Measurements from ENCODE around the gene WFIKKN1.

The WFIKKN1 gene

DNA sequence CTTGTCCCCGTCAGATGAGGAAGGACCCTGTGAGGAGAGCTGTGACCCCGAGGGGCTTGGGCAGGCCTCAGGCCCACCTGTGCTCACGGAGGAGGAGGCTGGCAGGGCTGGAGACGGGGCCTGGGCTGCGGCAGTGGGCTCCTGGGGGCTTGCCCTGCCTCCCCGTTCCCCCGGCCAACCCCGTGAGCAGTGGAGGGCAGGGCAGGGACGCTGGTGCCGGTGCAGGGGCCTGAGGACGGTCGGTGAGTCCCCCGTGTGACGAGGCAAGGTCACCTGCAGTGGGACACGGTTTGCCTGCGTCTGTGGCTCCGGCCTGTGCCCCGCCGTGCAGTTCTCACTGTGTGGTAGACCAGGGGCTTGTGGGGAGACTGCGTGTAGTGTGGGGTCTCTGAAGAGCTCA, 28.8 kb downstream of the WFIKKN1 start:
- DNase-seq, result no peak

DNA sequence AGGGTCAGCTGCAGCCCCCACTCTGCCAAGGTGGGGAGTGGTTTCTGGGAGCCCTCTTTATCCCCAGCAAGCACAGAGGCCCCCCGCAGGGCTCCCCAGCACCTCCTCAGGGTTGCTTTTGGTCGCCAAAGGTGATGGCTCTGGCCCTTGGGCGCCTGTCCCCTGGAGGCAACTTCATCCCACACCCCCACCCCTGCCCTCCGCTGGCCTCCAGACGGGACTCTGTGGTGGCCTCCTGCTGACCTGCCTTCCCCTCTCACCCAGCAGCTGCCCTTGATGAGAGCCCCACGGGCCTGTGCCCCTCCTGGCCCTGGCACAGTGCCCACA, 29.3 kb downstream of the WFIKKN1 start:
- no peak for DNase-seq

DNA sequence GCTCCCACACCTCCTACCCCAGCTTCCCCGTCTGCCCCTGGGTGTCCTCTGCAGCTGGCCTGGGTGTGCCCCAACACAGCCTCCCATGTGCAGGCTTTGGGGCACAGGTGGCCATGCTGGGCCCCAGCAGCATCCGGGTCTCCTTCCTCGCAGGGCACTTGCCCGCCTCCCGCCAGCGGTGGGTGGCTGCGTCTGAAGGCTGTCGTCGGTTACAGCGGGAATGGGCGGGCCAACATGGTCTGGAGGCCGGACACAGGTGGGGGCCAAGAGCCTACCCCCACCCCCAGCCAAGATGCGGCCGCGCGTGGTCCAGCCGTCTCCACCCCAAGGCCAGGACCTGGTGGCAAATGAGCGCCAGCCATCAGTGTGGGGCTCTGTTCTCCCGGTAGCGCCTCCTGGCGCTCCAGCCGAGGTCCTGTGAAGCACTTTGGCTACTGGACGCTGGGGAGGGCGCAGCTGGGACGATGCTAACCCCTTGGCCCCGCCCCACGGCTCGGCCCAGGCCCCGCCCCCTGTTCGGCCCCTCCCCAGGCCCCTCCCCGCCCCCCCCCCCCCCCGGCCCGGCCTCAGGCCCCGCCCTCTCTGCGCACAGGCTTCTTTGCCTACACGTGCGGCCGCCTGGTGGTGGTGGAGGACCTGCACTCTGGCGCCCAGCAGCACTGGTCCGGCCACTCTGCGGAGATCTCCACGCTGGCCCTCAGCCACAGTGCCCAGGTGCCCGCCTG, 29.8 kb downstream of the WFIKKN1 start:
- peak; percentile 63 to 74 for DNase-seq

DNA sequence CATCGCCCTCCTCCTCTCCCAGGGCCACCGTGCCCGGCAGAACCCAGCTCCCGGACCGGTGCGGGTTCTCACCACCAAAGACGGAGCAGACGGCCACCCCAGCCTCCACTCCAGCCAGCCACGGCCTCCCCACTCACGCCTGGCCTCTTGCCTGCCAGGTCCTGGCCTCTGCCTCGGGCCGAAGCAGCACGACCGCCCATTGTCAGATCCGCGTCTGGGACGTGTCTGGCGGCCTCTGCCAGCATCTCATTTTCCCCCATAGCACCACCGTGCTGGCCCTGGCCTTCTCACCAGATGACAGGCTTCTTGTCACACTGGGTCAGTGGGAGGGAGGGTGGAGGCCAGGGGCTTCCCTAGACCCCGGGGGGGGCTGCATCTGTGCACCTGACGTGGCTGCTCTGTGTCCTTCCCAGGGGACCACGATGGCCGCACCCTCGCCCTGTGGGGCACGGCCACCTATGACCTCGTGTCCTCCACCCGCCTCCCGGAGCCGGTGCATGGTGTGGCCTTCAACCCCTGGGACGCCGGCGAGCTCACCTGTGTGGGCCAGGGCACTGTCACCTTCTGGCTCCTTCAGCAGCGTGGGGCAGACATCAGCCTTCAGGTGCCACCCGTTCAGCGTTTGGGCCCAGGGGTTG, 30.5 kb downstream of the WFIKKN1 start:
- DNase-seq, result no peak

- no peak for DNase-seq
These were observed 31.3 kb downstream of the WFIKKN1 start for GRCh38 chr16:662095-662494.

DNA sequence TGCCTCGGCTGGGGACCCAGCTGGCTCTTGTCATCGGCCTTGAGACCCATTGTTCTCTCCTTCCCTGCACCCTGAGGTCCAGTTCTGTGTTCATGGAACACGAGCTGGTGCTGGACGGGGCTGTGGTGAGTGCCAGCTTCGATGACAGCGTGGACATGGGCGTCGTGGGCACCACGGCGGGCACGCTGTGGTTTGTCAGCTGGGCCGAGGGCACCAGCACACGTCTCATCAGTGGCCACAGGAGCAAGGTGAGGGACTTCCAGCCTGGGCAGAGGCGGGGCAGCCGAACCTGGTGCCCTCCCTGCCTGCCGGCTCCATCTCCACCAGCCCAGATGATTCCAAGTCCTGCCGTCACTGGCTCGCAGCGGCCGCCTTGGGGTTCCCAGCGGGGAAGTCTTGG, 31.8 kb downstream of the WFIKKN1 start:
- DNase-seq, result no peak

DNA sequence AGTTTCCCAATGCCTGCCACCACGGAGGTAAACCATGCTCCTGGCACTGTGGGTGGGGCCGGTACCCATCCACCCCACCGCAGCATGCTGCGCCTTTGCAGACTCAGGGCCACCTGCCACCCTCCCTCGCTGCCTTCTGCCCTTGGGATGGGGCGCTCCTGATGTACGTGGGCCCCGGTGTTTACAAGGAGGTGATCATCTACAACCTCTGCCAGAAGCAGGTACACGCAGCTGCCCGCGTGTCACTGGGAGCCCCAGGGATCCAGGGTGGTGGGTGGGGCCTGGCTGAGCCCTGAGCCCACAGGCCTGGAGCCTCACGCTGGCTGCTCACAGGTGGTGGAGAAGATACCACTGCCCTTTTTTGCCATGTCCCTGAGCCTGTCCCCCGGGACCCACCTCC, 35.8 kb downstream of the WFIKKN1 start:
- DNase-seq, result no peak

GRCh38 chr16:667113-667779, 36.5 kb downstream of the WFIKKN1 start:
- DNase-seq, result no peak

- DNase-seq, result peak; percentile 89 to 91
These were observed 37.2 kb downstream of the WFIKKN1 start, which contains the start of gene RHOT2 for GRCh38 chr16:667780-668518. Gene RHOT2, plus strand, starts transcription at chr16:668132. Its CDS starts 68 bp downstream, at chr16:668200.

DNA sequence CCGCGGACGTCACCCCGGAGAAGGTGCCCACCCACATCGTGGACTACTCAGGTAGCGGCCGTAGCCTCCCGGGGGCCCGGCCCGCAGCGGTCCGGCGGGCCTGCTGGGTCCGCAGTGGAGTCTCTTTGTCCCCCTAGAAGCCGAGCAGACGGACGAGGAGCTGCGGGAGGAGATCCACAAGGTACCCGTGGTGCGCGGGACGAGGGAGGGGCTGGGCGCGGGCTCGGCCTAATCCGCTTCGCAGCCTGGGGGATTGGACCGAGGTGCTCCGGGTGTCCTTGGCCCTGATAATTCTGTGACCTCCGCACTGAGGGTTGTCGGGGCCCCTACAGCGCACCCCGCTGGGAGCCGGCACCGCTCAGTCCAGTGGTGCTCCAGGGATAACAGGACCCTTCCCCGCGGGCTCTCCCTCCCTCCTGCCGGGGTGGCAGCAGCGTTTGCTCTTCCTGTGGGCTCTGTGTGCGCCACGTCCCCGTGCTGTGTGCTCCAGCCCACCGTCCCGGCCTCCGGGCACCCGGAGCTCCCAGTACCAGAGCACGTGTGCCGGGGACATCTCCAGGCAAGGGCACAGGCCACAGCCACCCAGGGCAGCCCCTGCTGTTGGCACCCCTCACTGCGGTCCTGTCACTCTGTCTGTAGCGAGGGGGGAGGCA, 37.9 kb downstream of the WFIKKN1 start:
- no peak for DNase-seq

GRCh38 chr16:669666-670065, 38.9 kb downstream of the WFIKKN1 start:
- DNase-seq, result no peak

DNA sequence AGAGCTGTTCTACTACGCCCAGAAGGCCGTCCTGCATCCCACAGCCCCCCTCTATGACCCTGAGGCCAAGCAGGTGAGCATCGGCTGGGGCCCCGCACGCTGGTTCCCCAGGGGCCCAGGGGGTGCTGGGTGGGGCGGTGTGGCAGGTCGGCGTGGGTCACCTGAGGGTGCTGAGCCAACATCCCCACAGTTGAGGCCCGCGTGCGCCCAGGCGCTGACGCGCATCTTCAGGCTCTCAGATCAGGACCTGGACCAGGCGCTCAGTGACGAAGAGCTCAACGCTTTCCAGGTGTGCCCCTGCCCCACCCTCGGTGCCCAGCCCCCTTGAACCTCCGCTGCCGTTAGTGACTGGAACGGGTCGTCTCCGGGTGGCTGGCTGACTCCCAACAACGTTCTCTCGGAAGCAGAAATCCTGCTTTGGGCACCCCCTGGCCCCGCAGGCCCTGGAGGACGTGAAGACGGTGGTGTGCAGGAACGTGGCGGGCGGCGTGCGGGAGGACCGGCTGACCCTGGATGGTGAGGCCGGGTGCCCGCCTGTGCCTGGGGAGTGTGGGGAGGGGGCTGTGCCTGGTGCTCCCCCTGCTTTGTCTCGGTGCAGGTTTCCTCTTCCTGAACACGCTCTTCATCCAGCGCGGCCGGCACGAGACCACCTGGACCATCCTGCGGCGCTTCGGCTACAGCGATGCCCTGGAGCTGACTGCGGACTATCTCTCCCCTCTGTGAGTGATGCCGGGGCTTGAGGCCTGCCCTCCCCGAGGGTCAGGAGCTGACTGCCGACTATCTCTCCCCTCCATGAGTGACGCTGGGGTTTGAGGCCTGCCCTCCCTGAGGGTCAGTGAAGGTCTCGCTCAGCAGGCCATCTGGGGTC, 39.9 kb downstream of the WFIKKN1 start:
- DNase-seq, result no peak

GRCh38 chr16:671353-672131, 40.8 kb downstream of the WFIKKN1 start:
- DNase-seq, result no peak

DNA sequence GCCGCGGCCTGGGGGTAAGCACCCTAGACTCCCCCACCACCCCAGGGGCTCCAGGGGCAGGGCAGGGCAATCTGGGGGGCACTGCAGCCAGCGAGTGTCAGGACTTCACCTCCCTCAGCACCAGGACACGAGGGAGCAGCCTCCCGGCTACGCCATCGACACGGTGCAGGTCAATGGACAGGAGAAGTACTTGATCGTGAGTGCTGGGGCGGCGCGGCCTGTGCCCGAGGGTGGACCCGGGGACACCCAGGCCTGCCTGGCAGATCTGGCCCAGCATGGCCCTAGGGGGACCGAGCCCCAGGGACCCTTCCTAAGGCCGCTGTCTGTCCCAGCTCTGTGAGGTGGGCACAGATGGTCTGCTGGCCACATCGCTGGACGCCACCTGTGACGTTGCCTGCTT, 41.6 kb downstream of the WFIKKN1 start:
- no peak for DNase-seq

- DNase-seq, result no peak
These were observed 42.1 kb downstream of the WFIKKN1 start for GRCh38 chr16:672851-673250.

DNA sequence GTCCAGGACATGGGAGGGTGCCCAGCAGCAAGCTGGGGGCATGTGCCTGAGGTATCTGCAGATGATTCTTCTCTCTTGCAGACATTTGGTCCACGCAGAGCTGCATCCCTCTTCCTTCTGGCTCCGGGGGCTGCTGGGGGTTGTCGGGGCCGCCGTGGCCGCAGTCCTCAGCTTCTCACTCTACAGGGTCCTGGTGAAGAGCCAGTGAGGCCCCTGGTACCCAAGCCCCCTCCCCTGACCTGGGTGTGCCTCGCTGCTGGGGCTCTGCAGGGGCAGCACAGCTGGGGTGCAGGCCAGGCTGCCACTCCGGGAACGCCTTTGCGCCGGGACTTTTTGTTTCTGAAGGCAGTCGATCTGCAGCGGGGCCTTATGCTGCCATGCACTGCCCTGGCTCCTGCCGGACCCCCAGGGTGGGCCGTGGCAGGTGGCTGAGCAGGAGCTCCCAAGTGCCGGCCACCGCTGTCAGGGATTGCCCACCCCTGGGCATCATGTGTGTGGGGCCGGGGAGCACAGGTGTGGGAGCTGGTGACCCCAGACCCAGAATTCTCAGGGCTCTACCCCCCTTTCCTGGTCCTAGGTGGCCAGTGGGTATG, 42.7 kb downstream of the WFIKKN1 start:
- DNase-seq, result no peak

DNA sequence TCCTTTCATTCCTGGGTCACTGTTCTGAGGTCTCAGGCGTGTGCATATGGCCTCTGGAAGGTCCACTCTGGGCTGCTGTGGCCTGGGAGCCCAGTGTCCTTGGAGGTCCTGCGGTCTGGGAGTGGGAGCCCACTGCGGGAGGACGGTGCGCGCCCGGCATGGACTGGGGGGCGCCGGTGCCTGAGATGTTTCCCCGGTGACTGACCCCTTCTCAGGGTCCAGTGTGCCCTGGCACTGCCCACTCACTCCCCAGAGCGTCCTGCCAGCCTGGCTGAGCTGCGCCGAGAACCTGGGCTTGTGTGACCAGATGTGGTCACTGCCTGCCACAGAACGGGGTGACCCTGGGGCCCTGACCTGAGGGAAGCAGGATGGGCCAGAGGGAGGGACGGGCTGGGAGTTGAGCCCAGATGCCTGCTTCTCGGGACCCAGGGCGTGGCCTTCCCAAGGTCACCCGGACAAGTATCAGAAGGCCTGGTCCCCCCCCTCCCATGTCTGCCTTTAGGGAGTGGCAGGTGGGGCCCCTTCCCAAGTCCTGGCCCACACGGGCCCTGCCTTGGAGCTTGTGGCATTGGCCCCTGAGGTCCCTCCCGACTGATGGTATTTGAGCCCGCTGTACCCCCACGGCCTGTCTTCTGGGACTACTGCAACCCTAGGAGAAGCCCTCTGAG, 43.6 kb downstream of the WFIKKN1 start:
- no peak for DNase-seq

GRCh38 chr16:674968-675883, 44.4 kb downstream of the WFIKKN1 start, which contains the start of gene RHBDL1:
Gene RHBDL1, plus strand, starts transcription at chr16:675671. Its CDS starts 120 bp downstream, at chr16:675791.
- no peak for DNase-seq

Data from activated CD4-positive, alpha-beta T cell treated with anti-CD3 and anti-CD28 coated beads for 4 hours (primary cell).